Neuronal stem cell (in vitro differentiated cells): ENCODE measurements around the gene GPR45.

Source experiments
- DNase-seq: peaks from one replicate; pipeline ENCODE4 v3.0.0-alpha.2; 2013; ENCODE audit warnings: low spot score
- H2AFZ ChIP-seq: one replicate; pipeline ENCODE4 v1.6.1; 2013; ENCODE audit warnings: mild to moderate bottlenecking, low read length, inconsistent platforms
- H2AK5ac ChIP-seq: 2 replicates; pipeline ENCODE4 v1.6.1; 2013; ENCODE audit warnings: low read depth, mild to moderate bottlenecking, inconsistent platforms, low read length, moderate library complexity, mixed read lengths
- H2BK120ac ChIP-seq: 2 replicates; pipeline ENCODE4 v1.6.1; 2013; ENCODE audit warnings: low read depth, mild to moderate bottlenecking, inconsistent platforms, low read length, moderate library complexity, mixed read lengths
- H2BK12ac ChIP-seq: one replicate; pipeline ENCODE4 v1.6.1; 2013; ENCODE audit warnings: low read length, inconsistent platforms
- H2BK15ac ChIP-seq: 2 replicates; pipeline ENCODE4 v1.6.1; 2013; ENCODE audit warnings: mild to moderate bottlenecking, low read length, inconsistent platforms, mixed read lengths
- H2BK5ac ChIP-seq: one replicate; pipeline ENCODE4 v1.6.1; 2013; ENCODE audit warnings: inconsistent platforms, mild to moderate bottlenecking, low read length, moderate library complexity
- H3K14ac ChIP-seq: one replicate; pipeline ENCODE4 v1.6.1; 2013; ENCODE audit warnings: low read length, inconsistent platforms
- H3K18ac ChIP-seq: 2 replicates; pipeline ENCODE4 v1.6.1; 2013; ENCODE audit warnings: low read length, inconsistent platforms
- H3K23ac ChIP-seq: 2 replicates; pipeline ENCODE4 v1.6.1; 2013; ENCODE audit warnings: low read depth, mild to moderate bottlenecking, mixed read lengths, low read length, inconsistent platforms; ENCODE audit not compliant: poor library complexity
- H3K27ac ChIP-seq: replicated peaks from 3 replicates; pipeline ENCODE4 v1.5.1; 2013; ENCODE audit warnings: low read length, inconsistent platforms
- H3K27me3 ChIP-seq, 3 experiments: 2 replicates each; pipeline ENCODE4 v1.6.1; 2013; ENCODE audit warnings: low read length in 3 of 3, mild to moderate bottlenecking in 2 of 3, inconsistent platforms in 1 of 3, low read depth in 1 of 3, mixed read lengths in 1 of 3, moderate library complexity in 1 of 3; ENCODE audit not compliant: control insufficient read depth in 3 of 3, insufficient read depth in 3 of 3
- H3K36me3 ChIP-seq, 2 donors: replicated peaks in 1 of 2; 2 replicates each; pipeline ENCODE4 v1.6.1; 2013; ENCODE audit warnings: low read length in 2 of 2; ENCODE audit not compliant: control insufficient read depth in 2 of 2, insufficient read depth in 2 of 2
- H3K4ac ChIP-seq: 2 replicates; pipeline ENCODE4 v1.6.1; 2013; ENCODE audit warnings: inconsistent platforms, mild to moderate bottlenecking, low read length, moderate library complexity
- H3K4me1 ChIP-seq, 2 donors: 1 replicate in 1 of 2; 2 replicates in 1 of 2; pipeline ENCODE4 v1.6.1; 2013; ENCODE audit warnings: low read length in 2 of 2, low read depth in 1 of 2; ENCODE audit not compliant: control insufficient read depth in 2 of 2, insufficient read depth in 1 of 2
- H3K4me2 ChIP-seq: one replicate; pipeline ENCODE4 v1.6.1; 2013; ENCODE audit warnings: mild to moderate bottlenecking, low read length, inconsistent platforms; ENCODE audit not compliant: insufficient read depth, poor library complexity, severe bottlenecking
- H3K4me3 ChIP-seq, 2 donors: 2 replicates each; pipeline ENCODE4 v1.5.1; 2013; ENCODE audit warnings: low read length in 2 of 2, mild to moderate bottlenecking in 2 of 2, inconsistent platforms in 1 of 2, moderate library complexity in 1 of 2
- H3K79me1 ChIP-seq: one replicate; pipeline ENCODE4 v1.6.1; 2013; ENCODE audit warnings: low read depth, mild to moderate bottlenecking, inconsistent platforms, low read length, moderate library complexity
- H3K9ac ChIP-seq: one replicate; pipeline ENCODE4 v1.6.1; 2013; ENCODE audit warnings: mild to moderate bottlenecking, low read depth, low read length, inconsistent platforms; ENCODE audit not compliant: poor library complexity
- H3K9me3 ChIP-seq, 2 donors: replicated peaks in 1 of 2; 2 replicates each; pipeline versions ENCODE3 to v1.6.1; 2013; ENCODE audit warnings: low read length in 2 of 2, mild to moderate bottlenecking in 2 of 2, inconsistent platforms in 1 of 2, low read depth in 1 of 2, mixed read lengths in 1 of 2, moderate library complexity in 1 of 2; ENCODE audit not compliant: control insufficient read depth in 2 of 2, insufficient read depth in 1 of 2
- H4K8ac ChIP-seq: one replicate; pipeline ENCODE4 v1.6.1; 2013; ENCODE audit warnings: low read depth, mild to moderate bottlenecking, inconsistent platforms, low read length, moderate library complexity
- H4K91ac ChIP-seq: one replicate; pipeline ENCODE4 v1.6.1; 2013; ENCODE audit warnings: low read length, low read depth, mild to moderate bottlenecking, inconsistent platforms; ENCODE audit not compliant: poor library complexity
- WGBS, 2 donors: extraction: QIAGEN DNeasy Blood & Tissue Kit; methylation state at CpG; one replicate each; pipeline ENCODE4 v1.1.7; 2013; ENCODE audit warnings: missing lambda C conversion rate in 2 of 2, mixed read lengths in 1 of 2; ENCODE audit not compliant: insufficient read length in 2 of 2, insufficient replicate concordance in 1 of 2; ENCODE audit errors: extremely low coverage in 2 of 2; 5-methylcytosine and 5-hydroxymethylcytosine counted together

The GPR45 gene

GRCh38 chr2:105258835-105259350 is 17.4 kb downstream of the GPR45 start:
- no peak for DNase-seq
- WGBS, 2 donors: no CpG with 5 or more reads among the region's 10 CpGs

GRCh38 chr2:105261061-105261460 is 19.5 kb downstream of the GPR45 start:
- Histone ChIP-seq H3K9me3 (peaks cover 0 to 2% of the 10 kb centered on the region in 2 donors), H3K4me3 (no peak overlapping the region), H3K79me1 (no peaks in the 10 kb centered on the region), H3K36me3 (peaks cover 0 to 15% of the 10 kb centered on the region in 2 donors), H2BK15ac (no peak overlapping the region), H3K14ac (no peak overlapping the region), H3K27me3 (no peaks in the 10 kb centered on the region), H2AFZ (no peak overlapping the region), H2BK12ac (no peak overlapping the region), H3K4me2 (no peak overlapping the region), H2BK5ac (no peak overlapping the region), H3K18ac (no peak overlapping the region), H3K4me1 (peaks cover 1 to 5% of the 10 kb centered on the region in 2 donors), H4K91ac (no peak overlapping the region), H4K8ac (no peak overlapping the region), H3K23ac (peak overlapping the region; percentile 69), H3K4ac (no peak overlapping the region), H2BK120ac (no peak overlapping the region), H2AK5ac (no peak overlapping the region), H3K27ac (no peak overlapping the region), H3K9ac (no peak overlapping the region)
- no CpG with 5 or more reads among the region's 5 CpGs for WGBS, 2 donors
- DNase-seq: no peak

More at GRCh38 chr2:105258835-105259350, 17.4 kb downstream of the GPR45 start:
- H3K9me3 ChIP-seq: peaks cover 0 to 4% of the 10 kb centered on the region in 2 donors
- H3K23ac ChIP-seq: no peak overlapping the region
- no peak overlapping the region for H4K91ac ChIP-seq
- H2BK12ac ChIP-seq: no peak overlapping the region
- no peak overlapping the region for H3K18ac ChIP-seq
- H2AK5ac ChIP-seq: no peak overlapping the region
- H3K14ac ChIP-seq: no peak overlapping the region
- peaks cover 0 to 3% of the 10 kb centered on the region in 2 donors for H3K36me3 ChIP-seq
- no peak overlapping the region for H4K8ac ChIP-seq
- no peak overlapping the region for H3K27ac ChIP-seq
- no peak overlapping the region for H2BK5ac ChIP-seq
- H3K4me3 ChIP-seq: no peak overlapping the region
- H3K9ac ChIP-seq: no peak overlapping the region
- H3K4ac ChIP-seq: no peak overlapping the region
- H3K27me3 ChIP-seq: no peaks in the 10 kb centered on the region
- H3K79me1 ChIP-seq: no peaks in the 10 kb centered on the region
- no peaks in the 10 kb centered on the region for H3K4me1 ChIP-seq
- H2BK120ac ChIP-seq: no peak overlapping the region
- no peak overlapping the region for H2BK15ac ChIP-seq
- no peak overlapping the region for H2AFZ ChIP-seq
- no peak overlapping the region for H3K4me2 ChIP-seq

- Histone ChIP-seq H3K14ac (no peak overlapping the region), H3K4me3 (no peak overlapping the region), H2BK120ac (no peak overlapping the region), H2BK15ac (no peak overlapping the region), H3K27ac (no peak overlapping the region), H2AFZ (no peak overlapping the region), H3K79me1 (no peaks in the 10 kb centered on the region), H3K4me2 (no peak overlapping the region), H3K27me3 (no peaks in the 10 kb centered on the region), H3K36me3 (peaks cover 4 to 31% of the 10 kb centered on the region in 2 donors), H3K18ac (no peak overlapping the region), H2AK5ac (no peak overlapping the region), H3K9ac (no peak overlapping the region), H3K9me3 (peaks cover 0 to 2% of the 10 kb centered on the region in 2 donors), H4K8ac (no peak overlapping the region), H4K91ac (no peak overlapping the region), H3K23ac (no peak overlapping the region), H2BK5ac (no peak overlapping the region), H3K4me1 (peaks cover 3 to 10% of the 10 kb centered on the region in 2 donors), H3K4ac (no peak overlapping the region), H2BK12ac (no peak overlapping the region)
- DNase-seq: no peak
- no CpG with 5 or more reads among the region's 10 CpGs for WGBS, 2 donors
Observed at GRCh38 chr2:105262651-105263091, 21.1 kb downstream of the GPR45 start.

GRCh38 chr2:105269426-105269825 is 27.9 kb downstream of the GPR45 start:
- H3K4me3 ChIP-seq: no peak overlapping the region
- peaks cover 24 to 92% of the 10 kb centered on the region in 2 donors for H3K36me3 ChIP-seq

More at GRCh38 chr2:105269426-105269825, 27.9 kb downstream of the GPR45 start:
- H2BK15ac ChIP-seq: no peak overlapping the region
- H3K4me2 ChIP-seq: no peak overlapping the region
- no peak for DNase-seq
- H3K4me1 ChIP-seq: peaks cover 3 to 10% of the 10 kb centered on the region in 2 donors
- H2AFZ ChIP-seq: no peak overlapping the region
- no peak overlapping the region for H2BK12ac ChIP-seq
- no peaks in the 10 kb centered on the region for H3K27me3 ChIP-seq
- no peak overlapping the region for H3K14ac ChIP-seq
- H3K9me3 ChIP-seq: no peaks in the 10 kb centered on the region
- no peak overlapping the region for H3K18ac ChIP-seq
- no peak overlapping the region for H2AK5ac ChIP-seq
- H3K27ac ChIP-seq: no peak overlapping the region
- no peak overlapping the region for H4K8ac ChIP-seq
- H2BK120ac ChIP-seq: no peak overlapping the region
- H3K23ac ChIP-seq: peak overlapping the region; percentile 67
- no peak overlapping the region for H2BK5ac ChIP-seq
- peak overlapping the region; percentile 67 for H3K9ac ChIP-seq
- no peak overlapping the region for H3K4ac ChIP-seq
- no CpG with 5 or more reads among the region's 21 CpGs for WGBS, 2 donors
- peaks cover 2% of the 10 kb centered on the region for H3K79me1 ChIP-seq
- H4K91ac ChIP-seq: no peak overlapping the region
